K562 (cell line): Measurements from ENCODE around the gene CGNL1. TPM values are rescaled to one million over a fixed set of nuclear protein-coding genes. Genes with fewer than 3 reads are reported as not detected.

ENCODE experiments used
- ATAC-seq: fragments of 200-7000 bp; cut with Tn5 transposase; 3 replicates; pipeline ENCODE4 v1.9.1; 2020; ENCODE audit warnings: moderate library complexity
- BruUV-seq: library from RNA; stranded (reverse); fragments of 400-500 nt; replicated peaks from 2 replicates; lab custom pipeline; 2021; lab: Mats Ljungman, UMichigan
- CTCF ChIA-PET: fragments of 300-600 bp; formaldehyde crosslinking; extraction: SDS; loops from one replicate; lab custom pipeline; 2021; ENCODE audit warnings: low intra/inter-chr PET ratio; lab: Yijun Ruan, JAX
- POLR2A ChIA-PET: fragments of 300-600, 350-650 bp; sonication (Branson Sonifier 250); formaldehyde crosslinking; extraction: SDS; loops from one replicate; lab custom pipeline; 2021; ENCODE audit warnings: antibody characterized with exemption, inconsistent platforms; lab: Yijun Ruan, JAX
- DNase-seq, 4 experiments: peaks; one replicate each; pipeline versions ENCODE4 v3.0.0 to v3.0.0-alpha.2; 2011 to 2018; ENCODE audit warnings: low spot score in 3 of 4, mixed read lengths in 3 of 4; ENCODE audit errors: extremely low read depth in 1 of 4
- FAIRE-seq: peaks from 2 replicates; lab custom pipeline; 2011; peaks lifted over from hg19 to GRCh38; lab: Jason Lieb, UNC
- H2AFZ ChIP-seq: 2 replicates; pipeline ENCODE4 v1.6.0; 2011; ENCODE audit warnings: low read depth, low read length, control low read depth, inconsistent platforms
- H3K27ac ChIP-seq: fragments of 200-600 bp; 3 replicates; pipeline ENCODE4 v1.8.0; 2011; ENCODE audit warnings: low read depth, mild to moderate bottlenecking, control low read depth, inconsistent platforms, low read length, moderate library complexity, mixed read lengths; ENCODE audit errors: extremely low read depth
- H3K27me3 ChIP-seq, 2 experiments: fragments of 300-600 bp in 1 of 2; 2 replicates in 1 of 2; 3 replicates in 1 of 2; pipeline versions ENCODE4 v1.6.0 to v1.8.0; 2011; ENCODE audit warnings: inconsistent platforms in 2 of 2, low read length in 2 of 2, mild to moderate bottlenecking in 1 of 2, mixed read lengths in 1 of 2, moderate library complexity in 1 of 2; ENCODE audit not compliant: control insufficient read depth in 2 of 2, insufficient read depth in 2 of 2
- H3K36me3 ChIP-seq: fragments of 300-600 bp; 3 replicates; pipeline ENCODE4 v1.8.0; 2011; ENCODE audit warnings: mild to moderate bottlenecking, low read length, inconsistent platforms; ENCODE audit not compliant: control insufficient read depth, insufficient read depth
- H3K4me1 ChIP-seq, 2 experiments: fragments of 200-600 bp in 1 of 2; replicated peaks in 1 of 2; 2 replicates in 1 of 2; 3 replicates in 1 of 2; pipeline versions ENCODE4 v1.5.1 to v1.8.0; 2011; ENCODE audit warnings: inconsistent platforms in 2 of 2, low read length in 2 of 2, mild to moderate bottlenecking in 1 of 2, mixed read lengths in 1 of 2, moderate library complexity in 1 of 2; ENCODE audit not compliant: control insufficient read depth in 2 of 2, insufficient read depth in 2 of 2
- H3K4me2 ChIP-seq: 2 replicates; pipeline ENCODE4 v1.6.1; 2011; ENCODE audit warnings: low read length, control low read depth, inconsistent platforms, mixed read lengths; ENCODE audit not compliant: insufficient read depth
- H3K4me3 ChIP-seq: fragments of 200-600 bp; sonication (generic), shearing (Covaris generic); 2 replicates; pipeline ENCODE4 v1.5.1; 2016; ENCODE audit warnings: control low read depth, inconsistent platforms
- H3K79me2 ChIP-seq: fragments of 200-600 bp; 3 replicates; pipeline ENCODE4 v1.8.0; 2011; ENCODE audit warnings: low read length, inconsistent platforms; ENCODE audit not compliant: control insufficient read depth, insufficient read depth
- H3K9ac ChIP-seq, 2 experiments: 2 replicates each; pipeline versions ENCODE4 v1.6.0 to v1.6.1; 2011; ENCODE audit warnings: low read depth in 2 of 2, low read length in 2 of 2, control low read depth in 1 of 2, inconsistent platforms in 1 of 2, mild to moderate bottlenecking in 1 of 2, mixed read lengths in 1 of 2; ENCODE audit not compliant: insufficient read depth in 1 of 2
- H3K9me1 ChIP-seq: one replicate; pipeline ENCODE4 v1.6.0; 2011; ENCODE audit warnings: inconsistent platforms, mild to moderate bottlenecking, low read length, moderate library complexity; ENCODE audit not compliant: control insufficient read depth, insufficient read depth
- H3K9me3 ChIP-seq: replicated peaks from 2 replicates; pipeline ENCODE4 v1.5.1; 2011; ENCODE audit warnings: low read depth, low read length, inconsistent platforms; ENCODE audit not compliant: control insufficient read depth, insufficient read depth
- H4K20me1 ChIP-seq: replicated peaks from 2 replicates; pipeline ENCODE4 v1.6.1; 2011; ENCODE audit warnings: low read length, inconsistent platforms, mixed read lengths; ENCODE audit not compliant: control insufficient read depth, insufficient read depth
- JUND ChIP-seq, 2 experiments: IDR thresholded peaks; 2 replicates in 1 of 2; 3 replicates in 1 of 2; pipeline ENCODE4 v1.6.1; 2011; ENCODE audit warnings: borderline replicate concordance in 2 of 2, low read depth in 2 of 2, low read length in 2 of 2, improper control_type of control experiment in 1 of 2, missing biosample characterization in 1 of 2, missing genetic modification characterization in 1 of 2, missing genetic modification reagents in 1 of 2
- MAZ ChIP-seq, 2 experiments: fragments of 450-650 bp in 1 of 2; sonication (generic) in 1 of 2; formaldehyde crosslinking; IDR thresholded peaks in 1 of 2; conservative IDR thresholded peaks in 1 of 2; 2 replicates each; pipeline versions ENCODE4 v1.4.0 to v1.5.0; 2020; ENCODE audit warnings: mild to moderate bottlenecking in 1 of 2, missing genetic modification reagents in 1 of 2
- RAD21 ChIP-seq, 2 experiments: fragments of 250-450 bp in 1 of 2; fragments of 450-650 bp in 1 of 2; sonication (Bioruptor Pico) in 1 of 2; formaldehyde crosslinking in 1 of 2; IDR thresholded peaks in 1 of 2; conservative IDR thresholded peaks in 1 of 2; 2 replicates each; pipeline versions ENCODE4 v1.4.0 to v1.8.0; 2020 to 2022; ENCODE audit warnings: mild to moderate bottlenecking in 2 of 2, moderate library complexity in 1 of 2
- RBM25 ChIP-seq: fragments of 200-400 bp; formaldehyde crosslinking; IDR thresholded peaks from 2 replicates; pipeline ENCODE4 v1.6.1; 2018; ENCODE audit warnings: low read length, low read depth, moderate library complexity; ENCODE audit not compliant: severe bottlenecking
- TCFL5 ChIP-seq: fragments of 250-450 bp; sonication (Bioruptor Pico); conservative IDR thresholded peaks from 2 replicates; pipeline ENCODE4 v1.6.1; 2021; ENCODE audit warnings: mild to moderate bottlenecking, moderate library complexity, matching md5 sums
- TEAD1 ChIP-seq, 2 experiments: fragments of 450-650 bp in 1 of 2; sonication (generic) in 1 of 2; formaldehyde crosslinking; IDR thresholded peaks; 2 replicates each; pipeline versions ENCODE4 v1.4.0 to v1.8.0; 2020 to 2022; ENCODE audit warnings: mild to moderate bottlenecking in 2 of 2, missing genetic modification reagents in 1 of 2
- WGBS: fragments of 100-300 bp; shearing (Covaris generic); methylation state at CpG from one replicate; pipeline ENCODE4 v1.1.6; 2016; ENCODE audit warnings: low coverage, mixed read lengths; ENCODE audit not compliant: insufficient coverage; ENCODE audit errors: missing lambda C conversion rate; 5-methylcytosine and 5-hydroxymethylcytosine counted together
- in situ Hi-C: fragments of 300-500 bp; cut with MboI; formaldehyde crosslinking; loops from 4 replicates; pipeline ENCODE4 v1.15.0; 2018; ENCODE audit warnings: inconsistent platforms, mixed read lengths
- intact Hi-C: fragments of 100-400 bp; cut with micrococcal nuclease; formaldehyde crosslinking; loops from 2 replicates; pipeline ENCODE4 v1.14.2; 2022
- polyA plus RNA-seq, 8 experiments: library from polyadenylated mRNA; depleted of rRNA in 4 of 8; stranded (reverse) in 5 of 8; unstranded in 3 of 8; fragments of >200 nt; fragmentation: Nextera tagmentation in 2 of 8; fragmentation: Illumina TruSeq in 1 of 8; extraction: Ambion mirVana in 2 of 8; extraction: Trizol in 1 of 8; gene quantifications; 2 replicates each; pipeline versions ENCODE4 v1.2.1 to v1.2.3, GENCODE V29; 2011 to 2014; ENCODE audit warnings: inconsistent platforms in 1 of 8, missing spikeins in 1 of 8
- total RNA-seq, 7 experiments: library from RNA; depleted of rRNA in 6 of 7; stranded (reverse); fragments of >200 nt in 6 of 7; fragmentation: Illumina TruSeq in 2 of 7; extraction: Trizol in 2 of 7; gene quantifications; 2 replicates each; pipeline versions ENCODE4 v1.2.1 to v1.2.3, GENCODE V29; 2011 to 2021; ENCODE audit warnings: low replicate concordance in 1 of 7
- TF ChIP-seq, protein P1 (sequence below): sonication (generic); formaldehyde crosslinking; IDR thresholded peaks from 2 replicates; pipeline ENCODE4 v1.9.0; 2022; ENCODE audit warnings: mild to moderate bottlenecking, missing genetic modification reagents
- TF ChIP-seq, protein P2 (sequence below): fragments of 450-650 bp; formaldehyde crosslinking; IDR thresholded peaks from 2 replicates; pipeline ENCODE4 v1.4.0; 2020; ENCODE audit warnings: mild to moderate bottlenecking, moderate library complexity

The CGNL1 gene
- total and polyA plus RNA-seq, 9 of the 15 experiments (the other 6 are each of a cell fraction or from before 2014, with no cell fraction given): 0.01 to 0.07 TPM; not detected in 7

DNA sequence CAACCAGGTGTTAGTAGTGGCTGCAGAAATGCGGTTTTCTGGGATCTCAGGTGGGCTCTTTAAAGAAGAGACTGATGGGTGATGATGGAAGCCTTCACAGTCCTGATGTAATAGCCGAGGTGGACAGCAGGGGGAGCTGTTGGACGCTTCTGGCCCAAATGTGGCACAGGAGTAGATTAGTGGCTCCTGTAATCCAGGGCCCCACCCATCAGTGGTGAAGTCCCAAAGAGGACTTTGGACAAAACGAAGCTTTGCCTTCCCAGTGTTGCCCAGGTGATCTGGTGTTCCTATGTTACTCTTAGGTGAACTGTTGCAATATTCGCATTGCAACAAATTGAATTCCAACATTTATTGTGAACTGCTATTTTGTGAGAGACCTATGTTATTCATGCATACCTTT is 183.6 kb downstream of the CGNL1 start (continued):
- TF ChIP-seq, protein P1, sequence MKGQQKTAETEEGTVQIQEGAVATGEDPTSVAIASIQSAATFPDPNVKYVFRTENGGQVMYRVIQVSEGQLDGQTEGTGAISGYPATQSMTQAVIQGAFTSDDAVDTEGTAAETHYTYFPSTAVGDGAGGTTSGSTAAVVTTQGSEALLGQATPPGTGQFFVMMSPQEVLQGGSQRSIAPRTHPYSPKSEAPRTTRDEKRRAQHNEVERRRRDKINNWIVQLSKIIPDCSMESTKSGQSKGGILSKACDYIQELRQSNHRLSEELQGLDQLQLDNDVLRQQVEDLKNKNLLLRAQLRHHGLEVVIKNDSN: no peak
- TF ChIP-seq MAZ (CRISPR knock-in tag; conservative IDR thresholded peaks at IDR 0.05 in 1 of 2, IDR thresholded peaks at IDR 0.05 in 1 of 2): 0 out of 4 replicates have a peak, but pooled peaks of 1 of the 2 experiments have one; percentile 27
- no peak for TF ChIP-seq TEAD1 (CRISPR knock-in tag; IDR thresholded peaks at IDR 0.05)
- TF ChIP-seq, protein P2, sequence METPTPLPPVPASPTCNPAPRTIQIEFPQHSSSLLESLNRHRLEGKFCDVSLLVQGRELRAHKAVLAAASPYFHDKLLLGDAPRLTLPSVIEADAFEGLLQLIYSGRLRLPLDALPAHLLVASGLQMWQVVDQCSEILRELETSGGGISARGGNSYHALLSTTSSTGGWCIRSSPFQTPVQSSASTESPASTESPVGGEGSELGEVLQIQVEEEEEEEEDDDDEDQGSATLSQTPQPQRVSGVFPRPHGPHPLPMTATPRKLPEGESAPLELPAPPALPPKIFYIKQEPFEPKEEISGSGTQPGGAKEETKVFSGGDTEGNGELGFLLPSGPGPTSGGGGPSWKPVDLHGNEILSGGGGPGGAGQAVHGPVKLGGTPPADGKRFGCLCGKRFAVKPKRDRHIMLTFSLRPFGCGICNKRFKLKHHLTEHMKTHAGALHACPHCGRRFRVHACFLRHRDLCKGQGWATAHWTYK: peak; percentile 47; the same call in 1 of the 2 replicates
- no peak for TF ChIP-seq RBM25
- TF ChIP-seq, all 486 proteins: peak for 12

DNA sequence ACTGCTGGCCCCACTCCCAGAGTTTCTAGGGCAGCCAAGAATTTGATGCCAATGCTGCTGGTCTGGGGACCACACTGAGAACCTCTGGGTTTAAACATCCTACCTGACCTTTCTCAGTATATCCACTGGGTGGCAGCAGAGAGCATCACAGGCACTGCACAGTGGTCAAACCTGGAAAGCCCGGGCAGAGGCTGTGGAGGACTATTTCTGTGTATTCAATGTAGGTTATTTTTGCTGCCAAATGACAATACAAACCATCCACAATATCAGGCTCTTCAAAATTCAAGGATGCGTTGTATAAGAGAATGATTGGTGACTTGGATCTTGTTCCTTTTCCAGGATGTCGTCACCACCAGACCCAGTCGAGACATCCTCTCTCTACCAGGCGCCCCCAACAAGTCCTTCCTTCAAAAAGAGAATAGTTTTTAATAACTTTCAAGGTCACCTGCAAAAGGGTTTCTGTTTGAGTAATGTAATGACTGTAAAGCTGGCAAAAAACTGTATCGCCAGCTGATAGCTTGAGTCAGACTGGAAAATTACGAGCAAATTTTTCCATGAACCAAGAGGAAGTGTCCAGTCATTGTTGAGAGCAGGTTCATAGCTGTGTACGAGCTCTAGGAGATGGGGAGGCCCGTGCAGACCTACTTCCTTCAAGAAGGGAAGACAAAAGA is 184.9 kb downstream of the CGNL1 start:
- Histone ChIP-seq H3K4me3 (no peak overlapping the region), H3K4me1 (no peaks in the 10 kb centered on the region; a peak in 1 of 5 replicates), H3K9me3 (no peaks in the 10 kb centered on the region), H3K9me1 (no peaks in the 10 kb centered on the region), H3K27me3 (peaks cover 10 to 35% of the 10 kb centered on the region in 2 experiments), H3K4me2 (no peak overlapping the region; the same call in 1 of the 2 replicates), H3K79me2 (no peaks in the 10 kb centered on the region), H3K27ac (no peak overlapping the region), H3K36me3 (no peaks in the 10 kb centered on the region), H2AFZ (no peak overlapping the region), H4K20me1 (no peaks in the 10 kb centered on the region), H3K9ac (no peak overlapping the region)
- no TSS peak for BruUV-seq
- ATAC-seq: peak; percentile 98
- WGBS: 7% methylated on average over 9 of the region's 9 CpGs
- ChIA-PET CTCF (interaction anchor here (0.6 to 2.9 kb wide), 7 partner anchors 79 to 1903 kb away, joined by 3 to 17 read pairs (median 3); no protein-coding TSS in a partner anchor), POLR2A (no interaction called here)
- in situ Hi-C loops (loop anchor here (10.0 to 25.0 kb wide), 2 partner anchors 501 to 624 kb away; partner anchors contain the start of gene ALDH1A2), intact Hi-C loops (loop anchor here (2.0 to 5.0 kb wide), 4 partner anchors 51 to 620 kb away; no protein-coding TSS in a partner anchor)
- peak; percentile 71 to 82 (median 76) for DNase-seq
- peak; percentile 93 for FAIRE-seq
- TF ChIP-seq TCFL5 (CRISPR knock-in tag): no peak
- no peak for TF ChIP-seq JUND (IDR thresholded peaks at IDR 0.05; ENCODE audit: borderline replicate concordance, low read depth, low read length)
- TF ChIP-seq JUND (tag; IDR thresholded peaks at IDR 0.05; ENCODE audit: borderline replicate concordance, low read depth, low read length): 0 out of 3 replicates have a peak, but pooled peaks have one; percentile 28
- peak; percentile 56 to 78 for TF ChIP-seq RAD21 (CRISPR knock-in tag; conservative IDR thresholded peaks at IDR 0.05 in 1 of 2, IDR thresholded peaks at IDR 0.05 in 1 of 2)
